CD4-positive, alpha-beta T cell (primary cell): ENCODE measurements around the gene IL1RN. TPM values are rescaled to one million over a fixed set of nuclear protein-coding genes. Genes with fewer than 3 reads are reported as not detected.

Experiments used
- ATAC-seq: fragments of 200-7000 bp; cut with Tn5 transposase; one replicate; pipeline ENCODE4 v1.10.0; 2022; ENCODE audit warnings: mild to moderate bottlenecking; ENCODE audit not compliant: poor library complexity
- CTCF ChIA-PET: fragments of 350-600 bp; sonication (Branson Sonifier 250); formaldehyde crosslinking; loops from one replicate; lab custom pipeline; 2021; ENCODE audit warnings: antibody characterized with exemption, inconsistent platforms; lab: Charles Lee
- POLR2A ChIA-PET: fragments of 350-600 bp; sonication (Branson Sonifier 250); formaldehyde crosslinking; loops from one replicate; lab custom pipeline; 2021; ENCODE audit warnings: antibody characterized with exemption, inconsistent platforms; lab: Charles Lee
- DNase-seq, 14 experiments: peaks; one replicate each; pipeline ENCODE4 v3.0.0-alpha.2; 2013 to 2020; ENCODE audit warnings: mixed read lengths in 2 of 14
- H3K27ac ChIP-seq, 2 donors: one replicate each; pipeline versions ENCODE4 v1.5.1 to v1.7.0; 2013; ENCODE audit warnings: low read length in 2 of 2, low read depth in 1 of 2, mild to moderate bottlenecking in 1 of 2
- H3K27me3 ChIP-seq, 2 experiments: 1 replicate in 1 of 2; 2 replicates in 1 of 2; pipeline versions ENCODE4 v1.6.1 to v1.7.0; 2013; ENCODE audit warnings: low read length in 2 of 2, control low read depth in 1 of 2, mild to moderate bottlenecking in 1 of 2, moderate library complexity in 1 of 2; ENCODE audit not compliant: insufficient read depth in 2 of 2, control insufficient read depth in 1 of 2
- H3K36me3 ChIP-seq: one replicate; pipeline ENCODE4 v1.6.1; 2013; ENCODE audit warnings: low read length, control low read depth; ENCODE audit not compliant: insufficient read depth
- H3K4me1 ChIP-seq: one replicate; pipeline ENCODE4 v1.6.1; 2013; ENCODE audit warnings: low read length, control low read depth; ENCODE audit not compliant: insufficient read depth
- H3K4me3 ChIP-seq: one replicate; pipeline ENCODE4 v1.5.1; 2013; ENCODE audit warnings: mild to moderate bottlenecking, low read length, moderate library complexity
- H3K9me3 ChIP-seq, 2 experiments: 1 replicate in 1 of 2; 2 replicates in 1 of 2; pipeline versions ENCODE4 v1.6.1 to v1.7.0; 2013; ENCODE audit warnings: low read length in 2 of 2, mild to moderate bottlenecking in 2 of 2, control low read depth in 1 of 2, moderate library complexity in 1 of 2; ENCODE audit not compliant: control insufficient read depth in 1 of 2, insufficient read depth in 1 of 2
- H3K27ac Mint-ChIP-seq: one replicate; pipeline ENCODE4 v1.8.0; 2020; ENCODE audit warnings: mixed read lengths
- H3K27me3 Mint-ChIP-seq: one replicate; pipeline ENCODE4 v1.8.0; 2021; ENCODE audit warnings: mixed read lengths
- H3K36me3 Mint-ChIP-seq: one replicate; pipeline ENCODE4 v1.8.0; 2021; ENCODE audit warnings: low read depth, mixed read lengths
- H3K4me1 Mint-ChIP-seq: one replicate; pipeline ENCODE4 v1.8.0; 2021; ENCODE audit warnings: low read depth, mixed read lengths
- H3K4me3 Mint-ChIP-seq: one replicate; pipeline ENCODE4 v1.8.0; 2020; ENCODE audit warnings: mild to moderate bottlenecking, mixed read lengths
- H3K9me3 Mint-ChIP-seq: one replicate; pipeline ENCODE4 v1.8.0; 2020; ENCODE audit warnings: mixed read lengths
- CTCF ChIP-seq: fragments of 200-600 bp; IDR thresholded peaks from one replicate; pipeline ENCODE4 v1.8.0; 2022; ENCODE audit warnings: antibody characterized with exemption, mild to moderate bottlenecking
- intact Hi-C, 2 experiments: fragments of 100-400 bp; cut with DNase I in 1 of 2; cut with micrococcal nuclease in 1 of 2; formaldehyde crosslinking; loops; one replicate each; pipeline versions ENCODE4 v1.15.1 to v1.9.0; 2023 to 2025; cut with DNase I, micrococcal nuclease
- total RNA-seq, 174 experiments: library from RNA in 2 of 174; stranded (reverse) in 2 of 174; gene quantifications; one replicate each; pipeline ENCODE4 v1.2.3 and lab custom pipeline; 2021 to 2026

Gene IL1RN
- total RNA-seq, 2 experiments from 2014 or later: 0.31 to 0.58 TPM

DNA sequence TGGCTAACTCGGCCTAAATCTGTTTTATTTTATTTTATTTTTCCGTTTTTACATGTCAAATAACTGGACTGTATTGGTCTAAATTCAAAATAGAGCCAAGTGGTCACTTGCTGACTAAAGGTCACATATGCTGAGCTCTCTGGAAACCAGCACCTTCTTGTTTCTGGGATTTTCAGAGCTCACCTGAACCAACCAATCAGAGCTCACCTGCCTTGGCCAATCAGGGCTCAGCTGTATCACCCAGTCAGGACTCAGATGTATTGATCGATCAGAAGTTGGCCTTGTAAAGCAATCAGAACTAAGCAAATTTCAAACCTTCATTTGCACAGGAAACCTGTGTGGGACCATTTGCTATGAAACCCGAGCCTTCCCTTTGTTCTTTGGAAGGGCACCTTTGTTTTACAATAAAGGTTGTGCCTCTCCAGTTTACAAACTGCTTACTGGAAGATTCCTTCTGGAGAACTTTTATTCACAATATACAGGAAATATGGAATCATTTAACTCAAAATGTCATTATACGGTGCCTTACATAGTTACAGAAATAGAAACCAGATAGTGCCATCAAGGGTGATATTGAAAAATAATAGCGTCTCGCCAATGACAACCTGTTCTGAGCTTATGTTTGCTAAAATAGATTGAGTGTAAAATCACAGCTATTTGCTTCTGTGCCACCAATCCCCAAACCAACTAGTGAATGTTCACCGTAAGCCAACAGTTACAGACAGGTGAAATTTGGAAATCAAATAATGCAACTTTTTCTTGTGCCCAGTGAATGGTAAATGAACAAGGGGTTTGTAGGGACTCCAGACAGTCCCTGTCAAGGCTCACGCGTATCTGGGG, 29.1 kb downstream of the IL1RN start:
- peak overlapping the region; percentile 79 for H3K27ac Mint-ChIP-seq
- ATAC-seq: no peak

DNA sequence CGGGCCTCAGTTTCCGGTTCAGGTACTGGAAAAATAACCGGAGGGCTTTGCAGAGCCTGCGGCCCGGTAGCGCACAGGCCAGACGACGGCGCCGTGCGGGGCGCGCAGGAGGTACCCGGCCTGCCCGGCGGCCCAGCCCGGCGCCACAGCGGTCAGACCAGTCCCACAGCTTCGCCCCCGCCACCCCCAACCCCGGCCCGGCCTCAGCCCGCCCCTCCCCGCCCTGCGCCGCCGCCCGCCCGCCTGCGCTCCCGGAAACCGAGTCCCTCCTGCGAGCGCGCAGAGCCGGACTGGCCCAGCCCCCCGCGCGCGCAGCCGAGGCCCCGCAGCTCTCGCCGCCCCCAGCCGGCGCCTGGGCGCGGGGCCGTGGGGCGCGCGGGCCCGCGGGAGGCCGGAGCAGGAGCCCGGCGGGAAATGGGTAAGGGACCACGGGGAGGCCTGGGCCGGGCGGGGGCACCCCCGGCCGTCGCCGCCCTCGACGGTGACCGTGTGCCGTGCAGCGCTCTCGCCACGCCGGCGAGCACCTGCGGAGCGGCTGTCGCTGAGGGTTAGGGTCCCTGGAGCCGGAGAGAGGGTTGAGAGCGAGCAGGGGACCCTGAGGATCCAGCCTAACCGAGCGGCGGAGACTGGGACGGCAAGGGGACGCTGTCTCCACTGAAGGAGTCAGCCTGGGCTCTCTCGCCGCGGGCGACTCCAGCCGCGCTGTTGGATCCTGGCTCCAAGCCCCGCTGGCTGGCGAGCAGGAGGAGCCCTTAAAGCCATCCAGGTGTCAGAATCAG, 29.9 kb downstream of the IL1RN start:
- CTCF ChIA-PET: interaction anchor here (1.5 to 2.4 kb wide), 6 partner anchors 17 to 46 kb away, joined by 4 to 13 read pairs (median 8); partner anchors contain the start of gene PSD4
- Mint-ChIP-seq H3K4me1 (peaks cover 41% of the 10 kb centered on the region), H3K4me3 (peak overlapping the region; percentile 96), H3K27ac (peak overlapping the region; percentile 92), H3K27me3 (no peaks in the 10 kb centered on the region), H3K9me3 (no peaks in the 10 kb centered on the region), H3K36me3 (peaks cover 6% of the 10 kb centered on the region)
- ATAC-seq (peak; percentile 86), DNase-seq (peak in 9 of 14 experiments; percentile 33 to 71 (median 55))
- Histone ChIP-seq H3K4me3 (peak overlapping the region; percentile 79), H3K36me3 (no peaks in the 10 kb centered on the region), H3K9me3 (no peaks in the 10 kb centered on the region), H3K4me1 (peaks cover 19% of the 10 kb centered on the region), H3K27ac (peak overlapping the region in 1 of 2 donors; percentile 11), H3K27me3 (no peaks in the 10 kb centered on the region)
- no peak for TF ChIP-seq CTCF
- POLR2A ChIA-PET: interaction anchor here (0.7 to 5.2 kb wide), 13 partner anchors 8 to 47 kb away, joined by 3 to 91 read pairs (median 4); partner anchors contain the start of gene PSD4
- intact Hi-C loops: loop anchor here (2.0 kb wide), 3 partner anchors 17 to 19 kb away; no protein-coding TSS in a partner anchor

More for the DNA sequence above, 29.1 kb downstream of the IL1RN start:
- Histone ChIP-seq H3K4me1 (peaks cover 18% of the 10 kb centered on the region), H3K4me3 (peak overlapping the region; percentile 48), H3K9me3 (no peaks in the 10 kb centered on the region), H3K27ac (peak overlapping the region in 1 of 2 donors; percentile 11), H3K27me3 (no peaks in the 10 kb centered on the region), H3K36me3 (no peaks in the 10 kb centered on the region)
- Mint-ChIP-seq H3K27me3 (no peaks in the 10 kb centered on the region), H3K4me1 (peaks cover 37% of the 10 kb centered on the region), H3K9me3 (no peaks in the 10 kb centered on the region), H3K36me3 (peaks cover 6% of the 10 kb centered on the region), H3K4me3 (peak overlapping the region; percentile 86)
- intact Hi-C loops: loop anchor here (2.0 kb wide), 3 partner anchors 16 to 18 kb away; no protein-coding TSS in a partner anchor
- CTCF ChIA-PET: interaction anchor here (1.6 to 2.0 kb wide), 2 partner anchors 18 to 43 kb away, joined by 7 to 8 read pairs; no protein-coding TSS in a partner anchor
- TF ChIP-seq CTCF: no peak
- POLR2A ChIA-PET: interaction anchor here (0.7 to 5.2 kb wide), 11 partner anchors 9 to 48 kb away, joined by 3 to 91 read pairs (median 5); partner anchors contain the start of gene PSD4
- DNase-seq: no peak
